ENCODE results near the gene INSC.

INSC gene

DNA sequence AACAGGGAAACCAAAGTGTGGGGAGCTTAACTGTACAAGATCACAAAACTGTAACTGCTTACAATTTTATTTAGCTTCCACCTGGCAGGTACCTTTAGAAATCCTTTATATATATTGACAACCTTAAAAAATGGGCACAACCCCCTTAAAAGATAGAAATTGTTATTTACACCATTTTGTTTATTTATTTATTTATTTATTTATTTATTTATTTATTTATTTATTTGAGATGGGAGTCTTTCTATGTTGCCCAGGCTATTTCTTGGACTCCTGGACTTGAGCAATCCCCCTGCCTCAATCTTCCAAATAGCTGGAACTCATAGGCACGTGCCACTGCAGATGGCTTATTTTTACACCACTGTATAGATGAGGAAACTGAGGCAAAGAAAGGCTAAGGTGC lies 74.5 kb downstream of the INSC start:
- CTCF ChIA-PET: interaction anchor here (0.6 to 1.2 kb wide), 4 partner anchors 19 to 281 kb away, joined by 3 to 4 read pairs (median 3); no protein-coding TSS in a partner anchor

More for the DNA sequence above, 74.5 kb downstream of the INSC start:
- POLR2A ChIA-PET: no interaction called here
- H3K9me3 ChIP-seq (ENCODE audit: control insufficient read depth, insufficient read depth, low read depth, low read length): no peaks in the 10 kb centered on the region
- no peak overlapping the region for H3K4me3 ChIP-seq (ENCODE audit: low read depth, low read length)
- no peak overlapping the region for H3K27ac ChIP-seq (ENCODE audit: extremely low read depth, low read depth, low read length)
- no peaks in the 10 kb centered on the region for H3K36me3 ChIP-seq (ENCODE audit: control insufficient read depth in 2 of 2, insufficient read depth in 1 of 2, low read length in 2 of 2)
- no peaks in the 10 kb centered on the region for H3K4me1 ChIP-seq (ENCODE audit: control insufficient read depth, insufficient read depth, low read length)
- TF ChIP-seq ZNF202 (tag by site-specific recombination; IDR thresholded peaks at IDR 0.05; ENCODE audit: borderline replicate concordance) (0 out of 2 replicates have a peak, but pooled peaks have one; percentile 32), ZBTB8A (tag by site-specific recombination; IDR thresholded peaks at IDR 0.05) (peak; percentile 41; the same call in 1 of the 2 replicates), ZNF623 (tag by site-specific recombination; IDR thresholded peaks at IDR 0.05) (peak; percentile 51), ZNF560 (tag by site-specific recombination; IDR thresholded peaks at IDR 0.05; ENCODE audit: borderline replicate concordance) (peak; percentile 42; the same call in 1 of the 2 replicates), ZNF140 (tag by site-specific recombination; IDR thresholded peaks at IDR 0.05) (peak; percentile 28; the same call in 1 of the 2 replicates), ZNF394 (tag by site-specific recombination; IDR thresholded peaks at IDR 0.05; ENCODE audit: borderline replicate concordance) (peak; percentile 81; the same call in 1 of the 2 replicates), ZNF426 (tag by site-specific recombination; IDR thresholded peaks at IDR 0.05) (peak; percentile 63), ZNF654 (tag by site-specific recombination; IDR thresholded peaks at IDR 0.05; ENCODE audit: low read depth) (no peak), ZNF404 (tag by site-specific recombination; IDR thresholded peaks at IDR 0.05) (no peak), ZNF555 (tag by site-specific recombination; conservative IDR thresholded peaks at IDR 0.05) (peak; percentile 66), ZBTB48 (tag by site-specific recombination; IDR thresholded peaks at IDR 0.05) (no peak), ZNF169 (tag by site-specific recombination; IDR thresholded peaks at IDR 0.05) (no peak), ZXDB (tag by site-specific recombination; IDR thresholded peaks at IDR 0.05) (peak; percentile 39; the same call in 1 of the 2 replicates), SP2 (tag by site-specific recombination; IDR thresholded peaks at IDR 0.05) (no peak), ZNF433 (tag by site-specific recombination; IDR thresholded peaks at IDR 0.05; ENCODE audit: low read depth) (0 out of 2 replicates have a peak, but pooled peaks have one; percentile 46)
- TF ChIP-seq, protein P1, sequence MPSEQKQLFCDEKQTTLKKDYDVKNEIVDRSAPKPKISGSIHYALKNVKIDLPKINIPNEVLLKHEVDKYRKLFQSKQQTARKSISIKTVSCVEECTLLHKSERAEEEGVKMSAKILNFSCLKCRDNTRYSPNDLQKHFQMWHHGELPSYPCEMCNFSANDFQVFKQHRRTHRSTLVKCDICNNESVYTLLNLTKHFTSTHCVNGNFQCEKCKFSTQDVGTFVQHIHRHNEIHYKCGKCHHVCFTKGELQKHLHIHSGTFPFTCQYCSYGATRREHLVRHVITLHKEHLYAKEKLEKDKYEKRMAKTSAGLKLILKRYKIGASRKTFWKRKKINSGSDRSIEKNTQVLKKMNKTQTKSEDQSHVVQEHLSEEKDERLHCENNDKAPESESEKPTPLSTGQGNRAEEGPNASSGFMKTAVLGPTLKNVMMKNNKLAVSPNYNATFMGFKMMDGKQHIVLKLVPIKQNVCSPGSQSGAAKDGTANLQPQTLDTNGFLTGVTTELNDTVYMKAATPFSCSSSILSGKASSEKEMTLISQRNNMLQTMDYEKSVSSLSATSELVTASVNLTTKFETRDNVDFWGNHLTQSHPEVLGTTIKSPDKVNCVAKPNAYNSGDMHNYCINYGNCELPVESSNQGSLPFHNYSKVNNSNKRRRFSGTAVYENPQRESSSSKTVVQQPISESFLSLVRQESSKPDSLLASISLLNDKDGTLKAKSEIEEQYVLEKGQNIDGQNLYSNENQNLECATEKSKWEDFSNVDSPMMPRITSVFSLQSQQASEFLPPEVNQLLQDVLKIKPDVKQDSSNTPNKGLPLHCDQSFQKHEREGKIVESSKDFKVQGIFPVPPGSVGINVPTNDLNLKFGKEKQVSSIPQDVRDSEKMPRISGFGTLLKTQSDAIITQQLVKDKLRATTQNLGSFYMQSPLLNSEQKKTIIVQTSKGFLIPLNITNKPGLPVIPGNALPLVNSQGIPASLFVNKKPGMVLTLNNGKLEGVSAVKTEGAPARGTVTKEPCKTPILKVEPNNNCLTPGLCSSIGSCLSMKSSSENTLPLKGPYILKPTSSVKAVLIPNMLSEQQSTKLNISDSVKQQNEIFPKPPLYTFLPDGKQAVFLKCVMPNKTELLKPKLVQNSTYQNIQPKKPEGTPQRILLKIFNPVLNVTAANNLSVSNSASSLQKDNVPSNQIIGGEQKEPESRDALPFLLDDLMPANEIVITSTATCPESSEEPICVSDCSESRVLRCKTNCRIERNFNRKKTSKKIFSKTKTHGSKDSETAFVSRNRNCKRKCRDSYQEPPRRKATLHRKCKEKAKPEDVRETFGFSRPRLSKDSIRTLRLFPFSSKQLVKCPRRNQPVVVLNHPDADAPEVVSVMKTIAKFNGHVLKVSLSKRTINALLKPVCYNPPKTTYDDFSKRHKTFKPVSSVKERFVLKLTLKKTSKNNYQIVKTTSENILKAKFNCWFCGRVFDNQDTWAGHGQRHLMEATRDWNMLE (tag by site-specific recombination; conservative IDR thresholded peaks at IDR 0.05; ENCODE audit: low read depth): peak; percentile 78
- TF ChIP-seq, protein P2, sequence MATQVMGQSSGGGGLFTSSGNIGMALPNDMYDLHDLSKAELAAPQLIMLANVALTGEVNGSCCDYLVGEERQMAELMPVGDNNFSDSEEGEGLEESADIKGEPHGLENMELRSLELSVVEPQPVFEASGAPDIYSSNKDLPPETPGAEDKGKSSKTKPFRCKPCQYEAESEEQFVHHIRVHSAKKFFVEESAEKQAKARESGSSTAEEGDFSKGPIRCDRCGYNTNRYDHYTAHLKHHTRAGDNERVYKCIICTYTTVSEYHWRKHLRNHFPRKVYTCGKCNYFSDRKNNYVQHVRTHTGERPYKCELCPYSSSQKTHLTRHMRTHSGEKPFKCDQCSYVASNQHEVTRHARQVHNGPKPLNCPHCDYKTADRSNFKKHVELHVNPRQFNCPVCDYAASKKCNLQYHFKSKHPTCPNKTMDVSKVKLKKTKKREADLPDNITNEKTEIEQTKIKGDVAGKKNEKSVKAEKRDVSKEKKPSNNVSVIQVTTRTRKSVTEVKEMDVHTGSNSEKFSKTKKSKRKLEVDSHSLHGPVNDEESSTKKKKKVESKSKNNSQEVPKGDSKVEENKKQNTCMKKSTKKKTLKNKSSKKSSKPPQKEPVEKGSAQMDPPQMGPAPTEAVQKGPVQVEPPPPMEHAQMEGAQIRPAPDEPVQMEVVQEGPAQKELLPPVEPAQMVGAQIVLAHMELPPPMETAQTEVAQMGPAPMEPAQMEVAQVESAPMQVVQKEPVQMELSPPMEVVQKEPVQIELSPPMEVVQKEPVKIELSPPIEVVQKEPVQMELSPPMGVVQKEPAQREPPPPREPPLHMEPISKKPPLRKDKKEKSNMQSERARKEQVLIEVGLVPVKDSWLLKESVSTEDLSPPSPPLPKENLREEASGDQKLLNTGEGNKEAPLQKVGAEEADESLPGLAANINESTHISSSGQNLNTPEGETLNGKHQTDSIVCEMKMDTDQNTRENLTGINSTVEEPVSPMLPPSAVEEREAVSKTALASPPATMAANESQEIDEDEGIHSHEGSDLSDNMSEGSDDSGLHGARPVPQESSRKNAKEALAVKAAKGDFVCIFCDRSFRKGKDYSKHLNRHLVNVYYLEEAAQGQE (tag by site-specific recombination; IDR thresholded peaks at IDR 0.05): peak; percentile 45; the same call in 1 of the 2 replicates
- TF ChIP-seq, protein P3, sequence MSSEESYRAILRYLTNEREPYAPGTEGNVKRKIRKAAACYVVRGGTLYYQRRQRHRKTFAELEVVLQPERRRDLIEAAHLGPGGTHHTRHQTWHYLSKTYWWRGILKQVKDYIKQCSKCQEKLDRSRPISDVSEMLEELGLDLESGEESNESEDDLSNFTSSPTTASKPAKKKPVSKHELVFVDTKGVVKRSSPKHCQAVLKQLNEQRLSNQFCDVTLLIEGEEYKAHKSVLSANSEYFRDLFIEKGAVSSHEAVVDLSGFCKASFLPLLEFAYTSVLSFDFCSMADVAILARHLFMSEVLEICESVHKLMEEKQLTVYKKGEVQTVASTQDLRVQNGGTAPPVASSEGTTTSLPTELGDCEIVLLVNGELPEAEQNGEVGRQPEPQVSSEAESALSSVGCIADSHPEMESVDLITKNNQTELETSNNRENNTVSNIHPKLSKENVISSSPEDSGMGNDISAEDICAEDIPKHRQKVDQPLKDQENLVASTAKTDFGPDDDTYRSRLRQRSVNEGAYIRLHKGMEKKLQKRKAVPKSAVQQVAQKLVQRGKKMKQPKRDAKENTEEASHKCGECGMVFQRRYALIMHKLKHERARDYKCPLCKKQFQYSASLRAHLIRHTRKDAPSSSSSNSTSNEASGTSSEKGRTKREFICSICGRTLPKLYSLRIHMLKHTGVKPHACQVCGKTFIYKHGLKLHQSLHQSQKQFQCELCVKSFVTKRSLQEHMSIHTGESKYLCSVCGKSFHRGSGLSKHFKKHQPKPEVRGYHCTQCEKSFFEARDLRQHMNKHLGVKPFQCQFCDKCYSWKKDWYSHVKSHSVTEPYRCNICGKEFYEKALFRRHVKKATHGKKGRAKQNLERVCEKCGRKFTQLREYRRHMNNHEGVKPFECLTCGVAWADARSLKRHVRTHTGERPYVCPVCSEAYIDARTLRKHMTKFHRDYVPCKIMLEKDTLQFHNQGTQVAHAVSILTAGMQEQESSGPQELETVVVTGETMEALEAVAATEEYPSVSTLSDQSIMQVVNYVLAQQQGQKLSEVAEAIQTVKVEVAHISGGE (tag by site-specific recombination; conservative IDR thresholded peaks at IDR 0.05; ENCODE audit: low read depth): peak; percentile 54; the same call in 1 of the 2 replicates
- TF ChIP-seq, protein P4, sequence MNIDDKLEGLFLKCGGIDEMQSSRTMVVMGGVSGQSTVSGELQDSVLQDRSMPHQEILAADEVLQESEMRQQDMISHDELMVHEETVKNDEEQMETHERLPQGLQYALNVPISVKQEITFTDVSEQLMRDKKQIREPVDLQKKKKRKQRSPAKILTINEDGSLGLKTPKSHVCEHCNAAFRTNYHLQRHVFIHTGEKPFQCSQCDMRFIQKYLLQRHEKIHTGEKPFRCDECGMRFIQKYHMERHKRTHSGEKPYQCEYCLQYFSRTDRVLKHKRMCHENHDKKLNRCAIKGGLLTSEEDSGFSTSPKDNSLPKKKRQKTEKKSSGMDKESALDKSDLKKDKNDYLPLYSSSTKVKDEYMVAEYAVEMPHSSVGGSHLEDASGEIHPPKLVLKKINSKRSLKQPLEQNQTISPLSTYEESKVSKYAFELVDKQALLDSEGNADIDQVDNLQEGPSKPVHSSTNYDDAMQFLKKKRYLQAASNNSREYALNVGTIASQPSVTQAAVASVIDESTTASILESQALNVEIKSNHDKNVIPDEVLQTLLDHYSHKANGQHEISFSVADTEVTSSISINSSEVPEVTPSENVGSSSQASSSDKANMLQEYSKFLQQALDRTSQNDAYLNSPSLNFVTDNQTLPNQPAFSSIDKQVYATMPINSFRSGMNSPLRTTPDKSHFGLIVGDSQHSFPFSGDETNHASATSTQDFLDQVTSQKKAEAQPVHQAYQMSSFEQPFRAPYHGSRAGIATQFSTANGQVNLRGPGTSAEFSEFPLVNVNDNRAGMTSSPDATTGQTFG (tag by site-specific recombination; IDR thresholded peaks at IDR 0.05; ENCODE audit: borderline replicate concordance): no peak

Data from HEK293 (cell line).